HG03354 (cell line): ENCODE data around the gene THBS3.
A peak's percentile ranks its signal among the peaks of the same experiment; 100 is the strongest.
"Not testable (repeated sequence)": the region's sequence is repeated elsewhere in the genome, so short reads cannot be mapped to it uniquely, and the experiment has no call there.

Experiments used
- ATAC-seq: cut with Tn5 transposase; IDR thresholded peaks from one replicate; pipeline ENCODE4 v1.9.1; 2021; ENCODE audit warnings: mild to moderate bottlenecking; ENCODE audit not compliant: unreplicated experiment, poor library complexity, severe bottlenecking

THBS3 gene

DNA sequence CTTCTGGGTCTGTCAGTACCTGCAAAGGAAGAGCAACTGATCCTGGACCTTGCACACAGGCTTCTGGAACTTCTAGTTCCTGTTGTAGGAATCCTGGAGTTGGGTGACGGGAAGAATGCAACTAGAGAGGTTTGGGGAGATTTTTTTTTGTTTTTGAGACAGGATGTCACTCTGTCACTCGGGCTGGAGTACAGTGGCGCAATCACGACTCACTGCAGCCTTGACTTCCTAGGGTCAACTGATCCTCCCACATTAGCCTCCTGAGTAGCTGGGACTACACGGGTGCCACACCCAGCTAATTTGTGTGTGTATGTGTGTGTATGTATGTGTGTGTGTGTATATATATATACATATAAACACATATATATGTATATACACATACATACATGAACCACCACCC is 28.8 kb upstream of the THBS3 start:
- ATAC-seq, result no peak

DNA sequence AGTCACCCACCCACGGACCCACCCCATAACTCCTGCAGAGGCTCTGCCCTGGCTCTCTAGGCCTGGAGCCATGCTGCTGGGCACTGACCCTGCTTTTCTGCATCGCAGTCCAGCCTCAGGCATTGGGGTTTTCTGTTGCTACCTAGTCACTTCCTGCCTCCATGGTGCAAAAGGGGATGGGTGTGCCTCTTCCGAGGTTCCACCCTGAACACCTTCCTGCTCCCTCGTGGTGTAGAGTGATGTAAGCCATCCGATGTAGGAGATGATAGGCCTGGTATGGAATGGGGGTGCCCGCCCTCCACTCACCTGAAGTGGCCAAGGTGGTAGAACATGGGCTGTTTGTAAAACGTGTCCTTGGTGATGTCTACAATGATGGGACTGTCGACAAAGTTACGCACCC is 27.7 kb upstream of the THBS3 start:
- ATAC-seq, result not testable (repeated sequence)

DNA sequence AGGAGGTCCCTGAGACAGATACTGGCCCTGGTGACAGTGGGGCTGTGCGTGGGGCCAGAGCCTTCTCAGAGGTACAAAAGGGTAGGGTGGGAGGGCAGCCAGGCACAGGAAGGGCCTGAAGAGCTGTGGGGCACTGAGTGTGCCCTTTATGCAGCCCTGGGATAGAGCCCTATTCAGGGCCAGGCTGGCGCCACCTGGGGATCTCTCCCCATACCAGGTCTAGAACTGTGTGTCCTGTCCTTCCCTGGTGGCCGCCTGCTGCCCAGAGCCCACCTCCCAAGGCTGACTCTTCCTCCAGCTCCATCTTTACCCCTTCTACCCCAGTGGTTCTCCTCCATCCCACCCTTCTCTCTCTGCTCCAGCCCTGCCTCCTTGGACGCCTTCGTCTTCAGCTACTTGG is 25.8 kb upstream of the THBS3 start:
- not testable (repeated sequence) for ATAC-seq

DNA sequence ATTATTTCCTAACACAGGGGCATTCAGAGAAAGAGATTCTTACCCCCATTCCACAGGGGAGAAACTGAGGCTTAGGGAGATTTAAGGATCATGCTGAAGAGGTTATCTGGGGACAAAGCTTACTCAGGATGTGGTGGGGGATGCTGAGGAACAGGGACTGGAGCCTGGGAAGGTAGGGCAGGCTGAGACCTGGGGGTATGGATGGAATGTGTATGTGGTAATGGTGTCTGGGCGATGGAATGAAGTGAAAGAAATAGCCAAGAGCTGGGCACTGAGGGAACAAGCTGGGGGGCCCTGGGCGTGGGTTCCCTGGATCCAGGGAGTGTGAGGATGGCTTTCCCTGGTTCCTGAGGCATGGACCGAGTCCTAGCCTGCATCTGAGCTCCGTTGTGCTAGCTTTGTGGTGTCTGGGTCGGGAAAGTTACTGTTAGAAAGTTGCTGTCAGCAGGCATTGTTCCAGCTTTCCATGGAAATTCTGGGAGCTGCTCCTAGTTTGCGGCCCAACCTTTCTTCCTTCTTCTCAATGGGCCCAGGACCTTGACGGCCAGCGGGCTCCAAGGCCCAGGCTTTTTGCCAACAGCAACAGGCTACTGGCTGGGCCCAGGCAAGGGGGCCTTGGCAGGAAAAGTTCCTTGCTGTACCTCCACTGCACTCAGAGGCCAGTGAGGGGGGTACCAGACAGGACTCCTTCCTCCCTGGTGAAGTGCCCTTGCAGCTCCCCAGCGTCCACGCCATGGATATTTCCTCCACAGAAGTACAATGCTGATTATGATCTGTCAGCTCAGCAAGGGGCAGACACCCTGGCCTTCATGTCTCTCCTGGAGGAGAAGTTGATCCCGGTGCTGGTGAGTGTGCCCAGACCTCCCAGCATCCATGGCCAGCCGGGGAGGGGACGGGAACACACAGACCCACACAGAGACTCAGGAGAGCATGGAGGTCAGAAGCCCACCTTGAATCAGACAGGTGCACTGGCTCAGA is 24.6 kb upstream of the THBS3 start:
- ATAC-seq, result not testable (repeated sequence)

DNA sequence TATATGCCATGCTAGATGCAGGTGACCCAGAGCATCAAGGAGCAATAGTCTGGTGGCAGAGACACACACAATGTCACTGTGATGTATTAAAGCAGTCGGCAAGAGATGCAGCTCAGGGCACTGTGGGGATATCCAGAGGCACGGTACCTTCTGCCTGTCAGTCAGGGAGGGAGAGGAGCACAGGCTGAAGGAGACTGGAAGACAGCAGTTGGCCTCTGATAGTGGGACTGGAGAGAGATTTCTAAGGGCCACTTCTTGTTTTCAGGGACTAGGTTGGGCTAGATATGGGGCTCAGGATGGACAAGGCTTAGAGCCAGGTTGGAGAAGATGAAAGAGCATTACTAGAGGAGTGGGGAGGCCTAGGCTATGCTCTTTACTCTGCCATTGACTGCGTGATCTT is 23.6 kb upstream of the THBS3 start:
- not testable (repeated sequence) for ATAC-seq

DNA sequence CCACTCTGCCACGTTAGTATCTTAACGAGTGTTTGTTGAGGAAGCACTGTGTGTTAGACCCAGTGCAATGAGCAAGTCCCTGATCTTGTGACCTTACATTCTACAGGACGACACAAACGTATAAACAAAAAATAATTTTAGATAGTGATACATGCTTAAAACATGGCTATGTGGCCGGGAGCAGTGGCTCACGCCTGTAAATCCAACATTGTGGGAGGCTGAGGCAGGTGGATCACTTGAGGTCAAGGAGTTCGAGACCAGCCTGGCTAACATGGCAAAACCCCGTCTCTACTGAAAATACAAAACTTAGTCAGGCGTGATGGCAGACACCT is 20.4 kb upstream of the THBS3 start:
- ATAC-seq, result no peak

DNA sequence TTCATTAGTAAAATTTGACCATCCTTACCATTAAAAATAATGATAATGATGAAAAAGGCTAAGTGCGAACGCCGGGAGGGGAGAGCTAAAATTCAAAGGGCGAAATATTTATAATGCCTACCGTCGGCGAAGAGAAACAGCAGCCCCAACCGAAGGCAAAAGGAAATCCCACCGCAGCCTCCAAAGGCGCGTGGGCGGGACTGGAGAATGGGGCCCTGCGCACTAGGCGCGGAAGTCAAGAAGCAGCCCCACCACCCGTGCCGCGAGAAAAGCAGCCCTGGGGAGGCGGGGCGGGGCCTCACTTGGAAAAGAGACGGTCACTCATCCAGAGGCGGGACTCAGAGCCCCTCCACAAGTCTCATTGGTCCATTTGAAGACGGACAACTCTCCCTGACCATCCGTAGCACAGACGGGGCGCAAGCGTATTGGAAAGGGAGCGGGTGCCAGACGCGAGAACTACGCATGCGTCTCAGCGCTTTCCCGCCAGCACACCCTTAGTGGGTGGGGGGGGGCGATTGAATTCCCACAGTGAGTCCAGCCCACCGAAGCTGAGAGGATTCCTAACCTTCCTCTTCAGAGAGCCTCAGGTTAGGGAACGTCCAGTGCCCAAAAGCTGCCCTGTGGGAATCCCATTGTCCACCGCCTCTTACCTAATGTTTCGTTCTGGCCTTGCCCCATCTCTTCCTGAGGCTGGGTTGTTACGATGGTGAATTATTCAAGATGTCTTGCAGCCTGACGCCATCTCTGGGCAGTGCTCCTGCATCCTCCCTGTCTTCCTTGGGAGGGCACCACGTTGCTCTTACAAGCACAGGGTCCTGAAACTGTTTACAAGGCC is 19.8 kb upstream of the THBS3 start:
- ATAC-seq, result peak; percentile 92

DNA sequence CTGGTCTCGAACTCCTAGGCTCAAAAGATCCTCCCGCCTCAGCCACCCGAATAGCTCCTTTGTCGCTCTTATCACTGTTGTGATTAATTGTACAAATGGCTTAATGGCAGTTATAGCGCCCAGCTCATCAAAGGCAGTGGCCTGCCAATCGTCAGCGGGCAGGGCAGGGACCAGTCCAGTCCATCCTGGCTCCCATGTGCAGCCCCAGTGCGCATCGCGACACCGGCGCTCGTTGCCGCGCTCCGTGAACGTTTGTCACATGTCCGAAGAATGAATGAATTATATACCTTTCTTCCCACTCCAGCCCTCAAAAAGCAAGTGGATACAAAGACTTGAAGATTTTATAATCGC is 19.2 kb upstream of the THBS3 start:
- ATAC-seq, result peak; percentile 26

DNA sequence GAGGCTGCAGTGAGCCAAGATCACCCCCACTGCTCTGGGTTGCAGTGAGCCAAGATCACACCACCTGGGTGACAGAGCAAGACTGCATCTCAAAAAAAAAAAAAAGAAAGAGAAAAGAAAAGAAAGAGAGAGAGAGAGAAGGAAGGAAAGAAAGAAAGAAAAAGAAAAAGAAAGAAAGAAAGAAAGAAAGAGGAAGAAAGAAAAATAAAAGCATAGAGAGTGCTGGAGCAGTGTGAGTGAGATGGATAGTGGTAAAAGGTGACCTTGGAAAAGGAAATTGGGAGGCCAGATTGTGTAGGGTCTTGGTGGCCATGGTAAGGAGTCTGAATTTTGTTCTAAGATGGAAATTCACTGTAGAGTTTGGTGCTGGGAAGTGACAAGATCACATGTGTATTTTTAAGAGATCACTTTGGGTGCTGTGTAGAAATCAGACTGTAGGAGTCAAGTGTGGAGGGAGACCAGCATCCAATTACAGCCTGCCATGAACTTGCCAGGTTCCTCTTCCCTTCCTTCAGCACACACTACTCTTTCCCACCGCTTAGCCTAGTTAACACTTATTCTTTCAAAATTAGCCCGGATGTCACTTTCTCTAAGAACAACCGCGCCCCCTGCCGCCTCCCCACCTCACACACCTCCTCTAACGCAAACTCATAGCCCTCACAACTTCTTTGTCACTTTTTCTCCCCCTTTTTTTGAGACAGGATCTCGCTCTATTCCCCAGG is 18.7 kb upstream of the THBS3 start:
- peak; percentile 48 for ATAC-seq

DNA sequence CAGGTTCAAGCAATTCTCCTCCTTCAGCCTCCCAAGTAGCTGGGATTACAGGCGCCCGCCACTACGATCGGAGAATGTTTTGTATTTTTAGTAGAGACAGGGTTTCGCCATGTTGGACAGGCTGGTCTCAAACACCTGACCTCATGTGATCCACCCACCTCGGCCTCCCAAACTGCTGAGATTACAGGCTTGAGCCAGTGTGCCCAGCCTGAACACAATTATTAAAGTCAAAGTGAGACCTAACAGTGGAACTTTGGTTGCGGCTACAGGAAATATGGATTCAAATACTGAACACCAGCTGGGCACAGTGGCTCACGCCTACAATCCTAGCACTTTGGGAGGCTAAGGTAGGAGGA is 17.7 kb upstream of the THBS3 start:
- not testable (repeated sequence) for ATAC-seq

DNA sequence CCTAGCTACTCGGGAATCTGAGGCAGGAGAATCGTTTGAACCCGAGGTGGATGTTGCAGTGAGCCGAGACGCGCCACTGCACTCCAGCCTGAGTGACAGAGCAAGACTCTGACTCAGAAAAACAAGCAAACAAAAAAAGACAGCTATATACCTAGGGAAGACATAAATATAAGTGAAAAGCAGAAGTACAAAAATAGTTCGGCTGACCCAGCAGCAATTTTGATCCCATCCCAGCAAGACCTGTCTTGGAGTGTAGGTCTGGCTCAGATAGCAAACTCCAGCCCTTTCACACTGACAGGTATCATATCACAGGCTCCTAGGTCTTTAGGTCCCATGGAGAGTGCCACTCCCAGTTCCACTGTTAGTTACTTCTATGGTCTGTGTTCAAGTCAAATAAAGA is 15.3 kb upstream of the THBS3 start:
- ATAC-seq, result no peak

DNA sequence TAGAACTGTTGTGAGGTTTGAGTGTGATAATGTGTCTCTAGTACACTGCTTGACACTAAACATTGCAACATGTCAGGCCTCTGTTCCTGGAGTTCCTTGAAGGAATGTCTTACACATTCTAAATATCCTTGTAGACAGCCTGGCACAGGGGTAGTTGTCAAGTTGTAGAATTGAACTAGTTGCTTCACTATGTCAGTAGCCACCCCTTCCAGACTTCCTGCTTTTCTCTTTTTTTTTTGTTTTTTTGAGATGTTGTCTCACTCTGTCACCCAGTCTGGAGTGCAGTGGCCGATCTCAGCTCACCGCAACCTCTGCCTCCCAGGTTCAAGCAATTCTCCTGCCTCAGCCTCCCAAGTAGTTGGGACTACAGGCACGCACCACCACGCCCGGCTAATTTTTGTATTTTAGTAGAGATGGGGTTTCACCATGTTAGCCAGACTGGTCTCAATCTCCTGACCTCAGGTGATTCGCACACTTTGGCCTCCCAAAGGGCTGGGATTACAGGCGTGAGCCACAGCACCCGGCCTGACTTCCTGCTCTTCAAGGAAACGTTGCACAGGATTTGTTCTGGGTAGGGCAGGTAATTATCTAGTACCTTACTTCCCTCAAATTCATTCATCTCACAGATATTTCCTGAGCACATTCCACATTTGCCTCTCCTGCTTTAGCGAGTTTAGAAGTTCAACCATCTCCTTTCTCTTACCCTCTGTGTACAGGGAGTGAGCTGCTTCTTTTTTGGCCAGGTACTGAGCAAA is 12.7 kb upstream of the THBS3 start:
- not testable (repeated sequence) for ATAC-seq

DNA sequence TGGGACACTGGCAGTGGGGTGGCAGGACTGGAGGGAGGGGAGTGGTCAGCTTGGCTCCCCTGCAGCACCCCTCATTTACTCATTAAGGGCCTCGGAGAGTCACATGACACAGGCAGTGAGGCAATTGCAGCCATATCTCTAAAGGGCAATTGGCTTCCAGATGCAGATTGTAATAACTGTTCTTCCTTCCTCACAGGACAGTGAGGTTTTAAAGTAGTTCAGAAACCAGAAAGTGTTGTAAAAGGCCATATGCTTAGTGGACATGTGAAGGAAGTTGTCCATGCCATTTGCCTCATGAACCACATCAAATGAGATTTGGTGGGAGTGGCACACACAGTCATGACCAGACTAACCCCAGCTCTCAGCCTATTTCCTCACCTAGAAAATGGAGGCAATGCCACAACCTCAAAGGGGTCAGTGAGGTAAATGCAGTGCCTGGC is 11.9 kb upstream of the THBS3 start:
- ATAC-seq, result no peak

DNA sequence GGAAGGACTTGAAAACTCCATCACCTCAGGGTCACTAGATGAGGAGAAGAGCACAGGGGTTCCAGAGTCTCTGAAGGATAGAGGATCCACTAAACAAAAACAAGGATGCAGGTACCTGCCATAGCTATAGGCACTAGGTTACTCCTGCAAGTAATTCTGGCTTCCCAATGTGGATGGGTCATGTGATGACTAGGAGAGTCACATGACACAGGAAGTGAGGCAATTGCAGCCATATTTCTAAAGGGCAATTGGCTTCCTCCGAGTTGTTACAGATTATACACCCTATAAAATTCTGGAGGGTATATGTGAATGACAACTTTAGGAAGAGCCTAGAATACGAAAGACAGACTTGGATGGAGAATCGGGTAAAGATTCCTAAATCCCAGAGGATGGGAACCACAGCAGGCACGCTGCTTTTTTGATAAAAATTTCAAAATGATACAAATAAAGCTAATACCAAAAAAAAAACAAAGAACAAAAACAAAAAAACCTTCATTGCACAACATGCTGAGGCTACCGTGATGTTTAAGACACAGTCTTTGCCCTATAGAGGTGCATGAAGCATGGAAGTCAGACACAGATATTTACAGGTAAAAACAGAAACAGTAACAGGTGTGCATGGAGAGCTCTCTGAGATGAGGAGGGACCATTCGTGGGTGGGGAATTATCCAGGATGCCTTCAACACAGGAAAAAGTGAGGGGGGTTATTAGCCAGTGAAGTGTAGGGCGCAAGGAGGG is 11.3 kb upstream of the THBS3 start:
- ATAC-seq, result no peak

DNA sequence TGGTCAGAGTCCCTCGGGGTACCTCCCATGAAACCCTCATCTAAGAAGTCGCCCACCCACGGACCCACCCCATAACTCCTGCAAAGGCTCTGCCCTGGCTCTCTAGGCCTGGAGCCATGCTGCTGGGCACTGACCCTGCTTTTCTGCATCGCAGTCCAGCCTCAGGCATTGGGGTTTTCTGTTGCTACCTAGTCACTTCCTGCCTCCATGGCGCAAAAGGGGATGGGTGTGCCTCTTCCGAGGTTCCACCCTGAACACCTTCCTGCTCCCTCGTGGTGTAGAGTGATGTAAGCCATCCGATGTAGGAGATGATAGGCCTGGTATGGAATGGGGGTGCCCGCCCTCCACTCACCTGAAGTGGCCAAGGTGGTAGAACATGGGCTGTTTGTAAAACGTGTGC is 7.0 kb upstream of the THBS3 start:
- not testable (repeated sequence) for ATAC-seq

DNA sequence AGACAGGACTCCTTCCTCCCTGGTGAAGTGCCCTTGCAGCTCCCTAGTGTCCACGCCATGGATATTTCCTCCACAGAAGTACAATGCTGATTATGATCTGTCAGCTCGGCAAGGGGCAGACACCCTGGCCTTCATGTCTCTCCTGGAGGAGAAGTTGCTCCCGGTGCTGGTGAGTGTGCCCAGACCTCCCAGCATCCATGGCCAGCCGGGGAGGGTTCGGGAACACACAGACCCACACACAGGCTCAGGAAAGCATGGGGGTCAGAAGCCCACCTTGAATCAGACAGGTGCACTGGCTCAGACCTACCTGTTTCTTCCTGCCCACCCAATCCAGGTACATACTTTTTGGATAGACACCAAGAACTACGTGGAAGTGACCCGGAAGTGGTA is 4.3 kb upstream of the THBS3 start:
- not testable (repeated sequence) for ATAC-seq

DNA sequence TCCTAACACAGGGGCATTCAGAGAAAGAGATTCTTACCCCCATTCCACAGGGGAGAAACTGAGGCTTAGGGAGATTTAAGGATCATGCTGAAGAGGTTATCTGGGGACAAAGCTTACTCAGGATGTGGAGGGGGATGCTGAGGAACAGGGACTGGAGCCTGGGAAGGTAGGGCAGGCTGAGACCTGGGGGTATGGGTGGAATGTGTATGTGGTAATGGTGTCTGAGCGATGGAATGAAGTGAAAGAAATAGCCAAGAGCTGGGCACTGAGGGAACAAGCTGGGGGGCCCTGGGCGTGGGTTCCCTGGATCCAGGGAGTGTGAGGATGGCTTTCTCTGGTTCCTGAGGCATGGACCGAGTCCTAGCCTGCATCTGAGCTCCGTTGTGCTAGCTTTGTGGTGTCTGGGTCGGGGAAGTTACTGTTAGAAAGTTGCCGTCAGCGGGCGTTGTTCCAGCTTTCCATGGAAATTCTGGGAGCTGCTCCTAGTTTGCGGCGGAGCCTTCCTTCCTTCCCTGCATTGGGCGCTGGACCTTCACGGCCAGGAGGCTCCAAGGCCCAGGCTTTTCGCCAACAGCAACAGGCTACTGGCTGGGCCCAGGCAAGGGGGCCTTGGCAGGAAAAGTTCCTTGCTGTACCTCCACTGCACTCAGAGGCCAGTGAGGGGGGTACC is 3.8 kb upstream of the THBS3 start:
- not testable (repeated sequence) for ATAC-seq

DNA sequence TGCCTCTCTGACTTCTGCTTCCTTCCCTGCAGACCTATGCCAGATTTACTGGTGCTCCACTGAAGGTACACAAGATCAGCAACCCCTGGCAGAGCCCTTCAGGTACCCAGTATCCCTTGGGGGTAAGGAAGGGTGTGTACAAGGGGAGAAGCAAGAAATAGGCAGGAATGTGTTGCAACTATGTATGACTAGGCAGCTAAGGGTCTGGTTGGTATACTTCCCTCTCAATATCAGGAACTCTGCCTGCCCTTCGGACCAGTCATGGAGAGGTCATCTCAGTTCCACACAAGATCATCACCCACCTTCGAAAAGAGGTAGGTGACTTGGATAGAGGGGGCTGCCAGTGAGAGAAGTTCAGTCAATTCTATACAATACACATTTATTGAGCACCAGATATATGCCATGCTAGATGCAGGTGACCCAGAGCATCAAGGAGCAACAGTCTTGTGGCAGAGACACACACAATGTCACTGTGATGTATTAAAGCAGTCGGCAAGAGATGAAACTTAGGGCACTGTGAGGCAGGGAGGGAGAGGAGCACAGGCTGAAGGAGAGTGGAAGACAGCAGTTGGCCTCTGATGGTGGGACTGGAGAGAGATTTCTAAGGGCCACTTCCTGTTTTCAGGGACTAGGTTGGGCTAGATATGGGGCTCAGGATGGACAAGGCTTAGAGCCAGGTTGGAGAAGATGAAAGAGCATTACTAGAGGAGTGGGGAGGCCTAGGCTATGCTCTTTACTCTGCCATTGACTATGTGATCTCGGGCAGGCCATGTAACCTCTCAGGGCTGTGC is 2.8 kb upstream of the THBS3 start:
- ATAC-seq, result no peak
